MCF 10A (cell line): Measurements from ENCODE around the gene FRMD3. TPM values are rescaled to one million over a fixed set of nuclear protein-coding genes. Genes with fewer than 3 reads are reported as not detected.

Experiments used
- BruUV-seq: library from RNA; stranded (reverse); fragments of 400-500 nt; replicated peaks from 2 replicates; lab custom pipeline; 2021; lab: Mats Ljungman, UMichigan
- CTCF ChIA-PET: fragments of 300-600 bp; sonication (Branson Sonifier 250); formaldehyde crosslinking; extraction: SDS; loops from one replicate; lab custom pipeline; 2021; ENCODE audit warnings: antibody characterized with exemption, inconsistent platforms; lab: Yijun Ruan, JAX
- POLR2A ChIA-PET: fragments of 300-600, 350-650 bp; sonication (Branson Sonifier 250); formaldehyde crosslinking; extraction: SDS; loops from one replicate; lab custom pipeline; 2020; ENCODE audit warnings: antibody characterized with exemption, inconsistent platforms; lab: Yijun Ruan, JAX
- DNase-seq: peaks from one replicate; pipeline ENCODE4 v3.0.0-alpha.2; 2018; ENCODE audit not compliant: unreplicated experiment
- H3K27ac Mint-ChIP-seq: one replicate; pipeline ENCODE4 v1.8.0; 2022; ENCODE audit warnings: mild to moderate bottlenecking, low read depth, mixed read lengths; ENCODE audit not compliant: unreplicated experiment
- H3K27me3 Mint-ChIP-seq: one replicate; pipeline ENCODE4 v1.8.0; 2022; ENCODE audit warnings: mixed read lengths; ENCODE audit not compliant: insufficient read depth, unreplicated experiment
- H3K36me3 Mint-ChIP-seq: one replicate; pipeline ENCODE4 v1.8.0; 2022; ENCODE audit warnings: mild to moderate bottlenecking, moderate library complexity, mixed read lengths; ENCODE audit not compliant: insufficient read depth, unreplicated experiment
- H3K4me1 Mint-ChIP-seq: one replicate; pipeline ENCODE4 v1.8.0; 2022; ENCODE audit warnings: mixed read lengths; ENCODE audit not compliant: insufficient read depth, unreplicated experiment
- H3K4me3 Mint-ChIP-seq: one replicate; pipeline ENCODE4 v1.8.0; 2022; ENCODE audit warnings: mild to moderate bottlenecking, moderate library complexity, mixed read lengths; ENCODE audit not compliant: unreplicated experiment
- H3K9me3 Mint-ChIP-seq: one replicate; pipeline ENCODE4 v1.8.0; 2022; ENCODE audit warnings: mixed read lengths; ENCODE audit not compliant: unreplicated experiment
- intact Hi-C: fragments of 100-400 bp; cut with micrococcal nuclease; formaldehyde crosslinking; loops from 2 replicates; pipeline ENCODE4 v1.14.1; 2022
- total RNA-seq: library from RNA; stranded (reverse); gene quantifications from 2 replicates; pipeline ENCODE4 v1.2.3, GENCODE V29; 2022
- TF ChIP-seq, protein P1 (sequence below): fragments of 200-600 bp; IDR thresholded peaks from one replicate; pipeline ENCODE4 v1.8.0; 2022; ENCODE audit warnings: antibody characterized with exemption, mild to moderate bottlenecking; ENCODE audit not compliant: unreplicated experiment

Gene FRMD3
- total RNA-seq, 1 experiment from 2014 or later = 0.28 TPM

DNA sequence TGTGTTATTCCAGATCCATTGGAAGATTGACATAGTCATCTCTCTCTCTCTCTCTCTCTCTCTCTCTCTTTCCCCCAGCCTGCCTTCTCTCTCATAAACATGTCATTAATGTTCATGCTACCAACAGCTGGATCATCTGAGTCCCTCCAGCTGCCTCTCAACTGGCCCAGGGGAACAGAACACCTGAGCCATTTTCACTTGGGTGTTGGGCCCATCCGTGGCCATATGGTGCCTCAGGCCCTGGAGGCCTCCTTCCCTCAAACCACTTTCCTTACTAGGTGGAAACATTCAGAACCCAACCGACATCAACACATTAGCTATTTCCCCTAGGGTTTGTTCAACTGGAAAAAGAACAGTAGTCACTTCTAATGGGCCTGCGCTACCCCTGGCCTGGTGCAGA, 196.2 kb downstream of the FRMD3 start:
- POLR2A ChIA-PET = no interaction called here
- intact Hi-C loops = no loop called here
- Mint-ChIP-seq H3K36me3 (no peaks in the 10 kb centered on the region), H3K27me3 (no peaks in the 10 kb centered on the region), H3K27ac (no peak overlapping the region), H3K4me3 (no peak overlapping the region), H3K9me3 (no peaks in the 10 kb centered on the region), H3K4me1 (no peaks in the 10 kb centered on the region)
- BruUV-seq = no TSS peak
- CTCF ChIA-PET = interaction anchor here (0.6 to 3.7 kb wide), 5 partner anchors 8 to 254 kb away, joined by 3 to 31 read pairs (median 4); no protein-coding TSS in a partner anchor
- DNase-seq = no peak
- TF ChIP-seq, protein P1, sequence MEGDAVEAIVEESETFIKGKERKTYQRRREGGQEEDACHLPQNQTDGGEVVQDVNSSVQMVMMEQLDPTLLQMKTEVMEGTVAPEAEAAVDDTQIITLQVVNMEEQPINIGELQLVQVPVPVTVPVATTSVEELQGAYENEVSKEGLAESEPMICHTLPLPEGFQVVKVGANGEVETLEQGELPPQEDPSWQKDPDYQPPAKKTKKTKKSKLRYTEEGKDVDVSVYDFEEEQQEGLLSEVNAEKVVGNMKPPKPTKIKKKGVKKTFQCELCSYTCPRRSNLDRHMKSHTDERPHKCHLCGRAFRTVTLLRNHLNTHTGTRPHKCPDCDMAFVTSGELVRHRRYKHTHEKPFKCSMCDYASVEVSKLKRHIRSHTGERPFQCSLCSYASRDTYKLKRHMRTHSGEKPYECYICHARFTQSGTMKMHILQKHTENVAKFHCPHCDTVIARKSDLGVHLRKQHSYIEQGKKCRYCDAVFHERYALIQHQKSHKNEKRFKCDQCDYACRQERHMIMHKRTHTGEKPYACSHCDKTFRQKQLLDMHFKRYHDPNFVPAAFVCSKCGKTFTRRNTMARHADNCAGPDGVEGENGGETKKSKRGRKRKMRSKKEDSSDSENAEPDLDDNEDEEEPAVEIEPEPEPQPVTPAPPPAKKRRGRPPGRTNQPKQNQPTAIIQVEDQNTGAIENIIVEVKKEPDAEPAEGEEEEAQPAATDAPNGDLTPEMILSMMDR = no peak

DNA sequence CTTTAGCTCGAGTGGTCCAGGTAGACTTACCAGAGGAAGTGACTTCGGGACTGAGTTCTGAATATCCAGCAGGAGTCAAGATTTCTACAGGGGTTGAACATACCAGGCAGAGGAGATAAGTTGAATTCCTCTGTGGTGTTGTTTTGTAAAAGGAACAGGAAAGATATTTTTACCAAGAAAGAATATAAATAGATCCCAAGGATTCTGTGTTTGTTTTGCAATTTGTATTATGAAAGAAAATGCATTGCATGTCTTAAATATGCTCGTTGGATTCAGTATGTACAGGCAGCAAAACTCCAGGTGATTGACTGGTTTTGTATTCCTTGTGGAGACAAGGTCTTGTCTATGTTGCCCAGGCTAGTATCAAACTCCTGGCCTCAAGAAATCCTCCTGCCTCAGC, 197.8 kb downstream of the FRMD3 start:
- BruUV-seq = no TSS peak
- POLR2A ChIA-PET = no interaction called here
- Mint-ChIP-seq H3K4me1 (no peaks in the 10 kb centered on the region), H3K27me3 (no peaks in the 10 kb centered on the region), H3K36me3 (no peaks in the 10 kb centered on the region), H3K4me3 (no peak overlapping the region), H3K27ac (no peak overlapping the region), H3K9me3 (no peaks in the 10 kb centered on the region)
- CTCF ChIA-PET = no interaction called here
- TF ChIP-seq, protein P1 = no peak
- intact Hi-C loops = no loop called here
- no peak for DNase-seq

DNA sequence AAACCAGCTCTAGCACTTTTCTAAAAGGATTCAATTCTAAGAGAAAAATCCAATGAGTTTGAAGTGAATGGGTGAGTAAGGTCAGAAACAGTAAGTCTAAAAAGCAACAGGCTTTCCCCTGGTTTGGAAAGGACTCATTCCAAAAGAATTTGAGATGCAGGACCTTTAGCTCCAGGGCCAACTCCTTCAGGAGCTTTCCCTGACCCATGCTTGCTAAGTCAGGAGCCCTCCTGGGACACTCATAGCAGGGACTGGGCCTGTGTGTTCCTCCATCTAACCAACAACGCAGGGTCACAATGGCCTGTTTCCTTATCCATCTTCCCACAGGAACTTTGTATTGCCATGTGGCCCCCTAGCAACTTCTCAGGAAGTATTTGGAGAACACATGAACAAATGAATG, 198.8 kb downstream of the FRMD3 start:
- ChIA-PET CTCF (interaction anchor here (0.7 to 1.1 kb wide), 5 partner anchors 60 to 282 kb away, joined by 3 to 4 read pairs (median 3); no protein-coding TSS in a partner anchor), POLR2A (no interaction called here)
- Mint-ChIP-seq H3K36me3 (no peaks in the 10 kb centered on the region), H3K4me3 (no peak overlapping the region), H3K4me1 (no peaks in the 10 kb centered on the region), H3K9me3 (no peaks in the 10 kb centered on the region), H3K27me3 (no peaks in the 10 kb centered on the region), H3K27ac (no peak overlapping the region)
- no peak for DNase-seq
- no TSS peak for BruUV-seq
- intact Hi-C loops = no loop called here
- TF ChIP-seq, protein P1 = no peak

DNA sequence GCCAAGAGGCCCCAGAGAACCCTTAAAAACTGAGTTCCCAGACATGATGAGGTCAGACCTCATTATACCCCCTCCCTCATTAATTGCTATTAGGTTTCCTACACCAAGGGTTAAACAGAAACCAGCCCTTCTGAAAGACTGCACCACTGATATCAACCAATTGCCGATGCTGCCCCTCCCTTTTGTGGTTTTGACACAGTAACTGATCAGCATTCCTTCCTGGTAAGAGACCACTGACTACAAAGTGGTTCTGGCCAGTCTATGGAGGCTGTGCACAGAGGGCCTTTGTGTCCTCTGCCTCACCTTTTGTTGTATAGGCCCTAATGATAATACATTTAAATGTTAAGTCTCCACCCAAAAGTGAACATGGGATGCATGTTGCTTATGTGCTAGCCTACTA, 201.5 kb downstream of the FRMD3 start:
- H3K4me3 Mint-ChIP-seq = no peak overlapping the region
- TF ChIP-seq, protein P1 = no peak
- DNase-seq = no peak

More for the DNA sequence above, 201.5 kb downstream of the FRMD3 start:
- no TSS peak for BruUV-seq
- ChIA-PET CTCF (interaction anchor here (4.5 kb wide), 1 partner anchor 208 kb away, joined by 57 read pairs; no protein-coding TSS in a partner anchor), POLR2A (interaction anchor here (0.6 kb wide), 1 partner anchor 12 kb away, joined by 3 read pairs; no protein-coding TSS in a partner anchor)
- Mint-ChIP-seq H3K27me3 (no peaks in the 10 kb centered on the region), H3K4me1 (no peaks in the 10 kb centered on the region), H3K36me3 (no peaks in the 10 kb centered on the region), H3K27ac (no peak overlapping the region), H3K9me3 (no peaks in the 10 kb centered on the region)
- intact Hi-C loops = no loop called here
